HG03469 (cell line): ENCODE measurements around the gene LRRC25.

Experiments
- ATAC-seq: cut with Tn5 transposase; IDR thresholded peaks from one replicate; pipeline ENCODE4 v1.9.1; 2021; ENCODE audit warnings: mild to moderate bottlenecking, moderate library complexity, moderate number of reproducible peaks; ENCODE audit not compliant: unreplicated experiment

The LRRC25 gene

GRCh38 chr19:18397242-18398202, at the start of gene LRRC25:
Gene LRRC25, minus strand, starts transcription at chr19:18397622. Its CDS starts 659 bp downstream, at chr19:18396963.
- ATAC-seq, result no peak

- ATAC-seq, result no peak
Observed at GRCh38 chr19:18446811-18447359, 49.5 kb upstream of the LRRC25 start.

GRCh38 chr19:18446145-18446810, 48.9 kb upstream of the LRRC25 start:
- no peak for ATAC-seq

DNA sequence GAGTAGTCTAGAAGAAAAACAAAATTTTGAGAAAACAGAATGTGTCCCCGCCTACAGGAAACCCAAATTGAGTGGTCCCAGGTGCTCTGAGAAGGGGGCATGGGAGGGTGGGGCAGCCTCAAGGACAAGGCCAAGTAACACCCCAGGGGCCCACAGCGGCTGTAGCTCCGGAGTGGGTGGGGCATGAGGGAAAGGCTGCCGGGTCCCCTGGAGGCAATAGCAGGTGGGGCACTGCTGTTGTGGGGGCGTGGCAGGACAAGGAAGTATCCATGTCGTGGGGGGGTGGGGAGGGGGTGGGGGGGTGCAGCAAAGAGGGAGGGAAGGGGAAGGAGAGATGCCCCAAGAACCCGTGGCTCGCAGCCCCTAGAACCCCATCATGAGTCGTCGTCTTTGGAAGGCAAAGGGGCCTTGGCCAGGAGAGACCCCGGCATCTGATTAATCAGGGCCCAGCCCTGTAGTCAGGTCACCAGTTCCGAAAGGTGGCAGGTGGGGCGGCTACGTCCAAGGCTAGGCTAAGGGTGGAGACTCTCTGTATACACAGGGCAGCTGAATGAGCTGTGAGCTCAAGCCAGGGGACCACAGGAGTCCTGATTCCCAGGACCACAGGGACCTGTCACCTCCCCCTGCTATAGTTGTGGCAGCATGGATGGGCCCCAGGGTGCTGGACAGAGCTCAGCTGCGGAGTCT, 48.0 kb upstream of the LRRC25 start:
- no peak for ATAC-seq

GRCh38 chr19:18444513-18444912, 47.1 kb upstream of the LRRC25 start:
- no peak for ATAC-seq

- no peak for ATAC-seq
Observed at GRCh38 chr19:18443831-18444230, 46.4 kb upstream of the LRRC25 start.

DNA sequence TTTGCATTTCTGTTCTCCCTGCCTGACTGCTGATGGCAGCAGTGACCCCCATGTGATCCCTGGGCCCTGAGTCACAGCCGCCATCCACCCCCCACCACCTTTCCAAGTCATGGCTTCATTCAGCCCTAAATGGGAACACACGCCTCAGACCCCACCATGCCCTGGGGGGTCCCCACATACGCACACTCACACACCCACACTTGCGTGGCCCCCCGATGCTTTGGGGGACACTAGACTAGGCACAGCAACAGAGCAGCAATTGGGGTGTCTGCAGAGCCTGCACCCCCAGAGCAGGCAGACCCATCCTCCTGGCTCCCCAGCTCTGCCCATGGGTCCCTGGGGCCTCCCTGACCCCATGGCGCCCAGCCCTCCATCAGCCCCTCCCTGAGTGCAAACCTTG, 46.0 kb upstream of the LRRC25 start:
- ATAC-seq, result no peak

GRCh38 chr19:18442941-18443340, 45.5 kb upstream of the LRRC25 start:
- no peak for ATAC-seq

- no peak for ATAC-seq
Observed at GRCh38 chr19:18441804-18442788, 44.7 kb upstream of the LRRC25 start.

- no peak for ATAC-seq
Observed at GRCh38 chr19:18440936-18441803, 43.7 kb upstream of the LRRC25 start.

- ATAC-seq, result no peak
Observed at GRCh38 chr19:18440415-18440877, 43.0 kb upstream of the LRRC25 start.

- no peak for ATAC-seq
Observed at GRCh38 chr19:18439910-18440237, 42.5 kb upstream of the LRRC25 start.

GRCh38 chr19:18439025-18439909, 41.8 kb upstream of the LRRC25 start:
- no peak for ATAC-seq

DNA sequence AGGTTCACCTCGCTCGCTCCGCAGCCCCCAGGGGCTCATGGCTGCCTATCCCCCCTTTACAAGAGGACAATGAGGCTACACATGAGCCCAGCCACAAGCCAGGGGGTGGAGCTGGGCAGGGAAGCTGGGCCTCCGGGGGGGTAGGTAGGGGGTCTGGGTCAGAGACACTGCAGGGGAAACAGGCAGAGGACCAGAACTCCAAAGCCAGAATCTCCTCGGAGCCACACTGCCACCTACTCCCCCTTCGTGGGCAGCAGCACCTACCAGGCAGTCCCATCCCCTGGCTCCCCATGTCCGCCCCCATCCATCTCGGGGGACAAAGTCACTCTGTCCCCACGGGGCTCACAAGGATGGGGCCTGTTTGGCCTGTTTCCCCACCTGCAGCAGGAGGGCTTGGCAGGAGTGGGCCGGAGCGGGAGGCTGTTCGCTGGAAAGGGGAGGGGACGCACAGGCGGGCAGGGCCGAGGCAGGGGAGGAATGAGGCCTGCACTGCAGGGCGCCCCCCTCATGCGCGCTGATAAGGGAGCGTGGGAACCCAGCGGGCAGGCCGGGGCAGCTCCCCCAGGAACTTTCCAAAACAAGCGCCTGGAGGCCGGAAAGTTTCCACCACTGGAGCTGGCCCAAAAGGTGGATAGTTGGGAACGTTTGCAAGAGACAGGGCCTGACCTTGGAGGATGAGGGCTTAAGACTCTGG, 41.1 kb upstream of the LRRC25 start:
- no peak for ATAC-seq

GRCh38 chr19:18437491-18438330, 40.3 kb upstream of the LRRC25 start, which contains the start of gene ISYNA1:
Gene ISYNA1, minus strand, starts transcription at chr19:18438133. Its CDS starts 154 bp downstream, at chr19:18437979.
- no peak for ATAC-seq
